Loucy (cell line): Measurements from ENCODE around the gene RIMBP2.

Experiments used
- H2AFZ ChIP-seq: fragments of 200-600 bp; sonication (generic); 2 replicates; pipeline ENCODE4 v1.6.0; 2016; ENCODE audit warnings: antibody characterized with exemption, mild to moderate bottlenecking, low read length, moderate library complexity
- H3F3A ChIP-seq: fragments of 200-600 bp; 2 replicates; pipeline ENCODE4 v1.6.0; 2016; ENCODE audit warnings: antibody characterized with exemption, low read depth, mild to moderate bottlenecking
- H3K27me3 ChIP-seq: fragments of 200-600 bp; sonication (generic); 2 replicates; pipeline ENCODE4 v1.6.1; 2014; ENCODE audit warnings: low read length, mild to moderate bottlenecking; ENCODE audit not compliant: insufficient read depth, poor library complexity, severe bottlenecking
- H3K36me3 ChIP-seq: fragments of 200-600 bp; sonication (generic); 2 replicates; pipeline ENCODE4 v1.6.1; 2016; ENCODE audit warnings: low read length; ENCODE audit not compliant: insufficient read depth
- H3K4me1 ChIP-seq: fragments of 200-600 bp; sonication (generic); 2 replicates; pipeline ENCODE4 v1.5.1; 2014; ENCODE audit warnings: low read length, mild to moderate bottlenecking; ENCODE audit not compliant: insufficient read depth, poor library complexity, severe bottlenecking
- H3K4me2 ChIP-seq: fragments of 200-600 bp; sonication (generic); 2 replicates; pipeline ENCODE4 v1.6.0; 2014; ENCODE audit warnings: antibody characterized with exemption, low read length, low read depth, mild to moderate bottlenecking; ENCODE audit not compliant: poor library complexity, severe bottlenecking
- H3K4me3 ChIP-seq: fragments of 200-600 bp; sonication (generic); 2 replicates; pipeline ENCODE4 v1.5.1; 2014; ENCODE audit warnings: low read length, mild to moderate bottlenecking, mixed read lengths; ENCODE audit not compliant: poor library complexity, severe bottlenecking
- H3K79me2 ChIP-seq: fragments of 200-600 bp; sonication (generic); 2 replicates; pipeline ENCODE4 v1.6.1; 2014; ENCODE audit warnings: low read length; ENCODE audit not compliant: insufficient read depth
- H3K9ac ChIP-seq: fragments of 200-600 bp; sonication (generic); 2 replicates; pipeline ENCODE4 v1.6.0; 2014; ENCODE audit warnings: mild to moderate bottlenecking, low read depth, low read length, moderate library complexity; ENCODE audit not compliant: poor library complexity, severe bottlenecking
- H3K9me2 ChIP-seq: fragments of 200-600 bp; sonication (generic); replicated peaks from 2 replicates; pipeline ENCODE4 v1.6.1; 2016; ENCODE audit warnings: low read depth, low read length, mixed read lengths
- H3K9me3 ChIP-seq: fragments of 200-600 bp; sonication (generic); 2 replicates; pipeline ENCODE4 v1.6.1; 2014; ENCODE audit warnings: mild to moderate bottlenecking, antibody characterized with exemption, low read length, low read depth; ENCODE audit not compliant: insufficient read depth
- H4K20me1 ChIP-seq: fragments of 200-600 bp; sonication (generic); 2 replicates; pipeline ENCODE4 v1.6.0; 2014; ENCODE audit warnings: antibody characterized with exemption, low read length, mild to moderate bottlenecking; ENCODE audit not compliant: insufficient read depth, poor library complexity, severe bottlenecking
- EZH2phosphoT487 ChIP-seq: fragments of 200-600 bp; IDR thresholded peaks from 2 replicates; pipeline ENCODE4 v1.6.1; 2018; ENCODE audit warnings: antibody characterized with exemption, mild to moderate bottlenecking, moderate library complexity, borderline replicate concordance
- TF ChIP-seq, protein P1 (sequence below): fragments of 200-600 bp; sonication (generic); conservative IDR thresholded peaks from 2 replicates; pipeline ENCODE4 v1.5.1; 2014; ENCODE audit warnings: mild to moderate bottlenecking, antibody characterized with exemption, low read length

RIMBP2 gene

DNA sequence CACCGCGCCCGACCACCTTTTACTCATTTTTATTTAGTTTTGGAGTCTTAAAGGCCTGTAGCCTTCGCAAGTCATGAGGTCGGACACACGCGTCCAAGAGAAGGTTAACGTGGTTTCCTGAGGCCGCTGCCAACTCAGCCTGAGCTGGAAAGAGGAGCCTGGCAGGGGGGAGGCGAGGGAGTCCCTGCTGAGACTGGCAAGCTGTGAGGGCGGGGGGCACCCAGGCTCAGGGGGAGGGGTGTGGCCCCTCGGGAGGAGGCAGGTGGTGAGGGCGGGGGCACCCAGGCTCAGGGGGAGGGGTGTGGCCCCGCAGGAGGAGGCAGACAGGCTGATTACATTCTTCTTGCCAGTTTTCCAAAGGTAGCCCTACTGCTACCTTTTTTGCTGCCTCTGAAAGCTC is 235.2 kb downstream of the RIMBP2 start:
- H3K4me3 ChIP-seq: no peak overlapping the region
- no peaks in the 10 kb centered on the region for H3K9me2 ChIP-seq
- H4K20me1 ChIP-seq: no peaks in the 10 kb centered on the region
- no peaks in the 10 kb centered on the region for H3K79me2 ChIP-seq
- no peak overlapping the region for H3K9ac ChIP-seq
- H3K36me3 ChIP-seq: no peaks in the 10 kb centered on the region
- H2AFZ ChIP-seq: no peak overlapping the region
- H3K4me1 ChIP-seq: no peaks in the 10 kb centered on the region
- H3K27me3 ChIP-seq: no peaks in the 10 kb centered on the region
- no peak for TF ChIP-seq EZH2phosphoT487
- TF ChIP-seq, protein P1, sequence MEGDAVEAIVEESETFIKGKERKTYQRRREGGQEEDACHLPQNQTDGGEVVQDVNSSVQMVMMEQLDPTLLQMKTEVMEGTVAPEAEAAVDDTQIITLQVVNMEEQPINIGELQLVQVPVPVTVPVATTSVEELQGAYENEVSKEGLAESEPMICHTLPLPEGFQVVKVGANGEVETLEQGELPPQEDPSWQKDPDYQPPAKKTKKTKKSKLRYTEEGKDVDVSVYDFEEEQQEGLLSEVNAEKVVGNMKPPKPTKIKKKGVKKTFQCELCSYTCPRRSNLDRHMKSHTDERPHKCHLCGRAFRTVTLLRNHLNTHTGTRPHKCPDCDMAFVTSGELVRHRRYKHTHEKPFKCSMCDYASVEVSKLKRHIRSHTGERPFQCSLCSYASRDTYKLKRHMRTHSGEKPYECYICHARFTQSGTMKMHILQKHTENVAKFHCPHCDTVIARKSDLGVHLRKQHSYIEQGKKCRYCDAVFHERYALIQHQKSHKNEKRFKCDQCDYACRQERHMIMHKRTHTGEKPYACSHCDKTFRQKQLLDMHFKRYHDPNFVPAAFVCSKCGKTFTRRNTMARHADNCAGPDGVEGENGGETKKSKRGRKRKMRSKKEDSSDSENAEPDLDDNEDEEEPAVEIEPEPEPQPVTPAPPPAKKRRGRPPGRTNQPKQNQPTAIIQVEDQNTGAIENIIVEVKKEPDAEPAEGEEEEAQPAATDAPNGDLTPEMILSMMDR: no peak
- H3K9me3 ChIP-seq: peaks cover 6% of the 10 kb centered on the region; the same call in 1 of the 2 replicates
- H3K4me2 ChIP-seq: no peak overlapping the region
- H3F3A ChIP-seq: no peaks in the 10 kb centered on the region

DNA sequence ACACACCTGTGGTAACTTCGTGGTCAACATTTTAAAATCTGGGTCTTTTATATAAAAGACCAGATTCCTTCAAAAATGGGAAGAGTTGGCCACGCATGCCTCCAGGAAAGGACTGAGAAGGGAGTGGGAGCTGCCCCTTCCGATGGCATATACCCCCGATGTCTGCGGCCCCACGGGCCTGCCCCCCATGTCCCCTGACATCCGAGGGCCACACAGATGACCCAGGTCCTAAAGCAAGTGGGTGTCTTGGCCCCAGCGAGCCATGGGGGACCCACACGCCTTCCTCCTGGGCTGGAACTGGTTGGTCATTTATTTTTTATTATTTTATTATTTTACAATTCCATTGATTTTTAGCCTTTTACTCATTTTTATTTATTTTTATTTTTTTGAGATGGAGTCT is 235.9 kb downstream of the RIMBP2 start:
- TF ChIP-seq, protein P1: no peak
- no peak for TF ChIP-seq EZH2phosphoT487
- H3K9ac ChIP-seq: no peak overlapping the region

DNA sequence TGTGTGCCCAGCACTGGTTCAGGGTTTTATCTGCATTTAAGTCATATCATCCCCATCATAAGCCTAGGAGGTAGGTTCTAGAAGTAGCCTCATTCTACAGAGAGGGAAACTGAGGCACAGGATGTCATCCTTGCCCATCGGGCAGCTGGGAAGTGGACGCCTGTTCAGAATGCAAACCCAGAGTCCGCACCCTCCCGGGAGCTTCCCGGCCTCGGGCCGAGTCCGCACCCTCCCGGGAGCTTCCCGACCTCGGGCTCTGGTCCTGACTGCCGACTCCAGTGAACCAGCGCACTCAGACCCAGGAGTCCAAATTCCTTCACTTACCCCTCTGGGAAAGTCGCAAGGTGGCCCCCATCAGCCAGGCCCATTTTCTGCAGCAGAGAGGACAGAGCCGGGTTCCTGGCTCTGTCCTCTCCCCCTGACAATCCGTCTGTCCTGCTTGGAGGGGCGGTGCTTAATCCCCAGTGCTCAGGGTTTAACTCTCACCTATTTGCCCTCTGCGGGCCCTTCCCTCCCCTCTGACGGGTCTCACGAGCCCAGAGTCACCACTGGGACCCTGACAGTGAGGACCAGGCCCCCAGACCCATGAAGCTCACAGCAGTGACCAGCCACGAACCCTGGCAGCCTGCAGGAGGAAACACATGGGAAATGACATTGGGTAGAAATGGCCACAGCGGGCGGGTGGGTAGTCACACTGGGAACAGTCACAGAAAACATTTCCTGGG is 236.5 kb downstream of the RIMBP2 start:
- H3K4me2 ChIP-seq: no peak overlapping the region
- no peaks in the 10 kb centered on the region for H3K27me3 ChIP-seq
- no peaks in the 10 kb centered on the region for H3K79me2 ChIP-seq
- TF ChIP-seq, protein P1: no peak
- no peak for TF ChIP-seq EZH2phosphoT487
- H3K9ac ChIP-seq: no peak overlapping the region
- H3K4me3 ChIP-seq: no peak overlapping the region
- no peak overlapping the region for H2AFZ ChIP-seq
- H4K20me1 ChIP-seq: no peaks in the 10 kb centered on the region
- H3K36me3 ChIP-seq: no peaks in the 10 kb centered on the region
- no peaks in the 10 kb centered on the region for H3K9me2 ChIP-seq
- H3K9me3 ChIP-seq: peaks cover 6% of the 10 kb centered on the region; the same call in 1 of the 2 replicates
- no peaks in the 10 kb centered on the region for H3F3A ChIP-seq
- no peaks in the 10 kb centered on the region for H3K4me1 ChIP-seq

More for the DNA sequence above, 235.9 kb downstream of the RIMBP2 start:
- no peaks in the 10 kb centered on the region for H3K4me1 ChIP-seq
- H3K9me2 ChIP-seq: no peaks in the 10 kb centered on the region
- no peaks in the 10 kb centered on the region for H3K79me2 ChIP-seq
- no peaks in the 10 kb centered on the region for H4K20me1 ChIP-seq
- H3K27me3 ChIP-seq: no peaks in the 10 kb centered on the region
- no peak overlapping the region for H3K4me2 ChIP-seq
- peaks cover 6% of the 10 kb centered on the region; the same call in 1 of the 2 replicates for H3K9me3 ChIP-seq
- H3F3A ChIP-seq: no peaks in the 10 kb centered on the region
- H3K36me3 ChIP-seq: no peaks in the 10 kb centered on the region
- no peak overlapping the region for H3K4me3 ChIP-seq
- H2AFZ ChIP-seq: no peak overlapping the region
